ENCODE results near the gene GAS7.

DNA sequence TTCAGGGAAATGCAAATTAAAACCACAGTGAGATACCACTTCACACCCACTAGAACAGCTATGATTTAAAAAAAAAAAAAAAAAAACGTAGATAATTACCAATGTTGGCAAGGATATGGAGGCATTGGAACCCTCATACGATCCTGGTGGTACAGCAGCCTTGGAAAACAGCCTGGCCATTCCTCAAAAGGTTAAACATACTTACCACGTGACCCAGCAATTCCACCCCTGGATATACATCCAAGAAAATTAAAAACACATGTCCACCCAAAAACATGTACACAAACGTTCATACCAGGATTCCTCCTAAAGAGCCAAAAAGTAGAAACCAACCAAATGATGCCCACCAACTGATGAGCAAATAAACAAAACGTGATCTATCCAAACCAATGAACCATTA is 68.1 kb downstream of the GAS7 start:
- TF ChIP-seq, protein P1, sequence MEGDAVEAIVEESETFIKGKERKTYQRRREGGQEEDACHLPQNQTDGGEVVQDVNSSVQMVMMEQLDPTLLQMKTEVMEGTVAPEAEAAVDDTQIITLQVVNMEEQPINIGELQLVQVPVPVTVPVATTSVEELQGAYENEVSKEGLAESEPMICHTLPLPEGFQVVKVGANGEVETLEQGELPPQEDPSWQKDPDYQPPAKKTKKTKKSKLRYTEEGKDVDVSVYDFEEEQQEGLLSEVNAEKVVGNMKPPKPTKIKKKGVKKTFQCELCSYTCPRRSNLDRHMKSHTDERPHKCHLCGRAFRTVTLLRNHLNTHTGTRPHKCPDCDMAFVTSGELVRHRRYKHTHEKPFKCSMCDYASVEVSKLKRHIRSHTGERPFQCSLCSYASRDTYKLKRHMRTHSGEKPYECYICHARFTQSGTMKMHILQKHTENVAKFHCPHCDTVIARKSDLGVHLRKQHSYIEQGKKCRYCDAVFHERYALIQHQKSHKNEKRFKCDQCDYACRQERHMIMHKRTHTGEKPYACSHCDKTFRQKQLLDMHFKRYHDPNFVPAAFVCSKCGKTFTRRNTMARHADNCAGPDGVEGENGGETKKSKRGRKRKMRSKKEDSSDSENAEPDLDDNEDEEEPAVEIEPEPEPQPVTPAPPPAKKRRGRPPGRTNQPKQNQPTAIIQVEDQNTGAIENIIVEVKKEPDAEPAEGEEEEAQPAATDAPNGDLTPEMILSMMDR (IDR thresholded peaks at IDR 0.05): no peak
- no peak for TF ChIP-seq EP300 (IDR thresholded peaks at IDR 0.05)

All from gastroesophageal sphincter (tissue), 3 donors.